Activated CD4-positive, alpha-beta T cell treated with anti-CD3 and anti-CD28 coated beads, Interleukin-2, amount 50 U/mL, for 4 hours (primary cell): Measurements from ENCODE around the gene APOH.

Experiments used
- DNase-seq, 2 experiments: peaks; one replicate each; pipeline ENCODE4 v3.0.0-alpha.2; 2020

APOH gene

DNA sequence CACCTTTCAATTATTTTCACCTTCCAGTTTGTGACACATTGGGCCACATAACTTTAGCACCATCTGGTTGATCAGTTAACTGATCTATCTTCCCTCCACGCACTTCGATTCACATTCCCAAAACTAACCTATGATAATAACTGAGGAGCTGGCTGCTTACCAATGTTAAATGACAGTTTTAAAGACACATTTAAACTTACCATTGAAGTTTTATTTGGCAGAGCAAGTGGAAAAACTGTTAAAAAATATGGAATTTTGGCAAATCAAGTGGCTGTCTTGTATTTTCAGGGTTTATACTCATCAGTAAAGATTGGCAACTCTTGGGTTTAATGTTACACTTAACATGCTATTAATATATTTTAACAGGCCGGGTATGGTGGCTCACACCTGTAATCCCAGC is 5.4 kb upstream of the APOH start:
- no peak for DNase-seq

DNA sequence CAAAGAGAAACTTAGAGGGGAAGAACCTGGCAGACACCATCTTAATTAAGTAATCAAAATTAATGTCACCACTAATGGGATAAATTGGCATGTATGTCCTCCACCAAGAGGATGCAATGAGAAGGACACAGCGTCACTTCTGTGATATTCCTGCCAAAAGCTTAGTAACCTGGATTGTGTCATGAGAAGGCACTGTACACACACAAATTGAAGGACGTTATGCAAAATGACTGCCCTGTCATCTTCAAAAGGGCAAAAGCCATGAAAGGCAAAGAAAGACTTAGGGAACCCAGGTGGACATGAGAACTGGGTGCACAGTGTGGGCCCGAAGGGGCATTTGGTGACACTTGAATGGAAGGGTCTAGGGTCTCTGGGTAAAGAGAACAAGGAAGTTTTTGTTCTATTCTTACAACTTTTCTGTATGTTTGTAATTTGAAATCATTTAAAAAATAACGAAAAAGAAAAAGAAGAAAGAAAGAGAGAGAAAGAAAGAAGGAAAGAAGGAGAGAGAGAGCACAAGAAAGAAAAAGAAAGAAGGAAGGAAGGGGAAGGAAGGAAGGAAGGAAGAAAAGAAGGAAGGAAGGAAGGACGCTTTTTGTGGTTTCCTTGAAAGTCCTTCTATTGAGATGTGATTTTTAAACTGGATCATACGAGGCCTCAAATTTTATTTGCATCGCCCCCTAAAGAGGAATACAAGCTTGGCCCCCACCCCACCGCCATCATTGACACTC is 4.0 kb upstream of the APOH start:
- no peak for DNase-seq

DNA sequence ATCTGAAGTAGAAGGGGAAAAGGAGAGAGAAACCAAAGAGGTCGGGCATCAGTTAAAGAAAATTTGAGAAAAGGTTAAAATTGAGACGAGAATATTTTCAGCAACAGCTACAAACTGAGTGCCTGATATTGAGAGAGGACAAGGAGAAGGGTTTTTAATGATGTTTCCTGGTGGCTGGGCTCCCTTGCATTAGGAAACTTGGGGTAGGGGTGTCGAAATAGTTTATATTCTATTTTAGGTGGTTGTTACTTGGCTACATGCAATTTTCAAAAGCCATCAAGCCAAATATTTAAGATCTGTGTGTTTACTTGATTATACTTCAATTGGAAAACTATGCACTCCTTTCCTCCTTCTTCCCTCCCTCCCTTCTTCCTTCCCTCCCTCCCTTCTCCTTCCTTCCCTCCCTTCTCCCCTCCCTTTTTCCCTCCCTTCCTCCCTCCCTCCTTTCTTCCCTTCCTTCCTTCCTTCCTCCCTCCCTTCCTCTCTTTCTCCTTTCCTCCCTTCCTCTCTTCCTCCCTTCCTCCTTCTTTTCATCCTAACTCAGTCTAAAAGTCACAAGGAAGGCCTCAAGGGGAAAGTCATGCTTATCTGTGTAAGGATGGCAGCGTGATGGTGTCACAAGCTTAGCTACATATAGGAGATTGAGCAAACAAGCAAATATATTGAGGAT is 1.8 kb upstream of the APOH start:
- no peak for DNase-seq

DNA sequence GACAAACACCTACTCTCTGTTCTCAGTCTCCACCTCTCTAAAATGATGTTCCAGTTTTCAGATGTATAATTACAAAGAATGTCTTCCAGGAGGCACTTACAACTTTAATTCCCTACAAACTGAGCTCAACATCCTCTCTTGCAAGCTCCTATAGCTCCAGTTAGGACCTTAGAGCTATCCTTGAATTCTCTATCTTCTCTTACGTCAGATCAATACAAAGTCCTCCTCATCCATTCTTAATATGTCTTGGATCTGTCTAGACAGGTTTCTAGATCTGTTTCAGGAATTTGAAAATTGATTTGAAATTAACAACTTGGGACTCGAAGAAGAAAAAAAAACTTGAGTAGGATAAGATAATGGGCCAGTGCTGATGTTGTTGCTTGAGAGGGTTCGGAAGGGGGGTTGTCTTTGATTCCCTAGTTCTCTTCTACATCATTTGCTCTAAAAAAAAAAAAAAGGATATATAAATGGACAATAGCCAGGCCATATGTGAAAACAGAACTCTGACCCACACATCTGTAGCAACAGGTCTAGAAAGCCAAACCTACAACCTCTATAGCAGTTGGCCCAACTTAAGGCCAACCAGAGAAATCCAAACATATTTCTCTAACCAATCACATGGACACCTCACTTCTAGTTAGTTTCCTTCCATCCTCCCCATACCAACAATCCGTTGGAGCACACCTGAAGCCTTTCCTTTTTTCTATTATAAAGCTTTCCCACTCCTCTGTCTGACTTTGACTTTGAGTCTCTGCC is 746 bp upstream of the APOH start:
- DNase-seq, result no peak

DNA sequence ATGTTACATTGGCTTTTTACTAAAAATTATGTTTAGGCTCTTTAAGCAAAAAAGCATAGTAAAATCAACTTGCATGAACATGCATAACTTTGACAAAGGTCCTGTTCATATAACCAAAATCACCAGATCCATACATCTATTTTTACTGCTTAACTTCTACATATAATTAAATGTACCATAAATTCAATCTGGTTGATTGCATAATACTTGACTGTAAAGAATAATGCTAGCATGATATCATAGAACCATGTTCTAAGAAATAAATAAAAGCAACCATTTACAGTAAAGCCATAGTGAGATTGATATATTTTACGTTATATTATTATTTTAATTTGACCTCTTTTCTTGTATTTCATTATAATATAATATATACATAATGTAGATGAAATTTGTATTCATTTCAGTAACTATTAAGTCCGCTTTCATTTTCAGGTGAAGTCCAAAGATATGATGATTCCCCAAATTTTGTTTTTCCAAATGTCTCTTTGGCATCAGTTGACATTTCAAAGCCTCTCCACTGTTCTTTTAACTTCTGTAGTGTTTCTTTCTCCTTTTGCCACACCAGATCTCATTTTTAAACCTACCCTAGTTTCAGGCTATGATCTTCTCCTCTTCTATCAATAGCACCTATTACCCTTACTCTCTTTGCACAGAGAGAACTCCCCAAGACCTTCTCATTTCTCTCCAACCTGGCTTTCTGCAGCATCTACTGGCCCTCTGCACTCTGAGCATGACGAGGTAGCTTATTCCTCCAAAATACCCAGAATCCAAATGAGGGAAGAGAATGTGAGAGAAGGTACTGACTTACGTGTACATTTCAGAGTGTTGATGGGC is 1.8 kb downstream of the APOH start:
- DNase-seq, result no peak

GRCh38 chr17:66222798-66223350 is 6.3 kb downstream of the APOH start:
- DNase-seq, result no peak

- no peak for DNase-seq
These were observed 7.3 kb downstream of the APOH start for GRCh38 chr17:66221755-66222530.

- no peak for DNase-seq
These were observed 7.9 kb downstream of the APOH start for GRCh38 chr17:66221343-66221742.

- DNase-seq, result no peak
These were observed 9.0 kb downstream of the APOH start for GRCh38 chr17:66220079-66220835.

- DNase-seq, result no peak
These were observed 13.7 kb downstream of the APOH start for GRCh38 chr17:66215529-66215911.

GRCh38 chr17:66214884-66215528 is 14.2 kb downstream of the APOH start:
- DNase-seq, result no peak

- DNase-seq, result no peak
These were observed 18.0 kb downstream of the APOH start for GRCh38 chr17:66211047-66211810.

GRCh38 chr17:66210208-66210574 is 19.0 kb downstream of the APOH start:
- DNase-seq, result no peak

DNA sequence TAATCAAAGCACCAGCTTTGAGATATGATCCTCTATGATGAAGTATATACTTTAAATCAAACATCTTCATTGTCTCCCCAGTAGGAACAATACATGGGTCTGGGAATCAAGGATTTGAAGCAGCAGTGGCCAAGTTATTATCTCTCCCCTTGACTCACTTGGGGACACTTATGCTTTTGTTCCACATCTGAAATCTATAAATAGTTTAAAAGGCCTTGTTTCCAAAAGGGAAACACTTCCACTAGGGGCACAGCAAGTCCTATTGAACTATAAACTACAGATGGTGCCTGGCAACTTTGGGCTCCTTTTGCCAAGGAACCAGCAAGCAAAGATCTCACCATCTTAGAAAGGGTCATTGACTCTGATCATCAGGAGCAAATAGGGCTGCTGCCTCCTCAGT is 21.3 kb downstream of the APOH start:
- no peak for DNase-seq

- DNase-seq, result no peak
These were observed 25.8 kb downstream of the APOH start for GRCh38 chr17:66203274-66204015.

DNA sequence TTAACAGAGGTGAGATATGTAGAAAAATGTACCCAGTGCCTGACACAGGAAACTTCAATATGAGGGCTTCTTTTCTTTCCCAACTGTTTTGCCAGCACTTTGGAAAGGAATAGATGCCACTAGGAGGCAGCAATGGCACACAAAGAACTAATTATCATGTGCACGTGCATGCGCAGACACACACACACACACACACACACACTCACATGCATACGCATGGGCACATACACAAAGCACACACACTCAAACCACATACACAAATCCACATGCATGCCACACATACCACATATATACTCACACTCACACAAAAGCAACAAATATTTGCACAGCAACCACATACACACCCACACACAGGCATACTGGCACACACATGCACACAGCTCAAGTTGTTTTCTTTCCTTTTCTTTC is 28.5 kb downstream of the APOH start:
- DNase-seq, result peak; percentile 31 to 32

- DNase-seq, result no peak
These were observed 31.0 kb downstream of the APOH start for GRCh38 chr17:66198242-66198641.

GRCh38 chr17:66192378-66192687 is 36.9 kb downstream of the APOH start:
- DNase-seq, result no peak
